Fibroblast of skin of back (primary cell): ENCODE data around the gene MYF6.

Experiments
- DNase-seq: peaks from one replicate; pipeline ENCODE4 v3.0.0-alpha.2; 2013

The MYF6 gene

GRCh38 chr12:80707830-80708258, 410 bp downstream of the MYF6 start:
- DNase-seq, result no peak

- peak; percentile 5 for DNase-seq
Observed at GRCh38 chr12:80708259-80708974, 983 bp downstream of the MYF6 start.

- DNase-seq, result no peak
Observed at GRCh38 chr12:80708975-80709328, 1.5 kb downstream of the MYF6 start.

DNA sequence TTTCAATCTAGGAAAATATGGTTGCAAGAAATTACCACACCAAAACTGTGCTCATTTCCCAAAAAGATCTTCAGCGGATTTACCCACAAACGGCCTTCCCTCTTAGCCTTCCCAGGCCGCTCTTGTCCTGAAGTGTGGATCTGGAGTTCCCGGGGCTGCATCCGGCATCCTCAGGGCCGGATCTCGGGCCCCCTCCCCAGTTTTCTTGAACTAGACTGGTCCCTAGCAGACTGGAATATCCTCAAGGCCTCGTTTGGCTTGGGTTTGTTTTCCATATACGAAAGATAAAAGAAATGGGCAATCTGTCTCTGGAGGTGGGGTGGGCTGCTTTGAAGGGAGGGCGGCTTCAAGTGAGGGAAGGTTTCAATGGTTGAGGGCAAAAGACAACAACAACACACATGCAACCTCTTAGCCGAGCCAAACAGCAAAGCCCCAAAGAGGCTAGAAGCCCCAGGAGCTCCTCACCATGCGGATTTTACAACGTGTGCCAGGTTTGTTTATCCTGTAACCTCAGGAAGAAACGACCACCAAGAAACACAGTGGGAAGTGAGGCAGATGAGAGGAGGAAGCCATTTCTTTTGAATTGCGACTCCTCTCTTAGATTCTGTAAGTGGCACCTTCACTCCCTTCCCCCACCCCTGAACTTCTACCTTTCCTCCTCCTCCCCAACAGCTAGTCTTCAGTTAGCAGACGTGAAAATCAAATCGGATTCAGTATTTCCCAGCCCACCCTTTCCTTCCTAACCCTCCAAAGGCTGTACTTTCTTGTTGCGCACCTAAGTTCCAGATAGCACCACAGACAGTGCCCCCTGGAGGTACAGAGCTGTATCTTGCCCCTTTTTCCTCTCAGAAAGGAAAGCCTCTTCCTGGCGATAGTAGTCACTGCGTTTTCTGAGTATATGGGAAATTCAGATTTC, 2.6 kb downstream of the MYF6 start:
- no peak for DNase-seq

DNA sequence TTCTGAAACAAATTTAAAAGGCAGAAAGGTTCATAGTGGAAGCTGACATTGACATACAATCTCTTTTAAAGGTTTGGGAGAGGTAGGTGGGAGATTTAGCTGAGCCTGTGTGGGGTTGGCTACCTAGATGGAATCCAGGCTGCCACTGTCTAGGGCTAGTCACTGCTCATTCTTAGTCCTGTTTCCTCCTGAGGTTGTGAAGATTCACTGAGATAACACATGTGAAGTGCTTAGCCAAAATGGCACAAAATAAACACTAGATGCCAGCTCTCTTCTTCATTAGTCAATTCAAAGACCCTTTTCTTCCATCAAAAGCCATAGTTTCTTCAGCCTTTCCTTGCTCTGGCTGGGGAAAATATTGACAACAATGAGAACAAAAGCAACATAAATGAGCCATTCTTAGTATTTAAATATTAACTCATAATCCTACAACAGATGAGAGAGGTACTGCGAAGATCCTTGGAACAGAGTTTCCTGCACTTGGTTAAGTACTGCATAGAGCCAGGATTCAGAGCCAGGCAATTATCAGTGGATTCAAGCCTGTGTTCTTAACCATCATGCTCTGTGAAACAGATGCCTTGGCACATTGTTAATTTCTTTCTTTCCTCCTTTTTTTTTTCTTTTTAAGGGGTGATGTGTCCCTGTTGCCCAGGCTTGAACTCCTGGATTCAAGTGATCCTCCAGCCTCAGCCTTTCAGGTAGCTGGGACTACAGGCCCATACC, 3.5 kb downstream of the MYF6 start:
- DNase-seq, result no peak

GRCh38 chr12:80711866-80712265, 4.4 kb downstream of the MYF6 start:
- no peak for DNase-seq

DNA sequence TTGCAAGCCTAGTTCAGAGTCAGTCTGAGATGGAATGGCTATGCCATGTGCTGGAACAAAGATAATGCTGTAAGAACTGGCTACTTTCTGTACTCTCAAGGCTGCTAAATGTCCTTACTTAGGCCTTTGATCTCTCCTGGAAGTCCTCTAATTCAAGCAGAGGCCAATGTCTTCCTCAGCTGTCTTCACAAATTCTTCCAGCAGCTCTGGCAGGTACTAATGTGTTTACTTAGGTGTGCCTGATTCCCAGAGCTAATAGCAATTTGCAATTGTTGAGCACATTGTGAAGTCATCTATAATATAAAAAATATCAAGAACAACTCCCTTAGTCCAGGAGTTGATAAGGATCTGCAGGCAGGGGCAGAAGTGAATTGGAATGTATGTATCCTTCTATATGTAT, 5.4 kb downstream of the MYF6 start:
- DNase-seq, result no peak

DNA sequence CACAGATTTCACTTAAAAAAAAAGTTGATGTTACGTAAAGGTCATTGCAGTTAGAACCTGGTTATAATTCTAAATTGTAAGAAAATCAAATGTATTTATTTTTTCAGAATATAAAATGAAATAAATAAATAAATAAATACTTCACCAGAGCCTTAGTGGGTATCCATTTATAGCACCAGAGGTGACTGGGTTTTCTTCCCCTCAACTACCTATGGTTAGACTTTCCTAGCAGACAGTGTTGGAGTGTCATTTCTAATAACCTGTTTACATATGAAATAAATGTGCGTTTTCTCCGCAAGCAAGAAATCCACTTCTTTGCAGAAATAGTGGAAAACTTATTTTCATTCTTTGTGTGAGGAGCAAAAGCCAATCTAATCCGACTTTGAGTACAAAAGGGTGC, 6.0 kb downstream of the MYF6 start:
- no peak for DNase-seq

DNA sequence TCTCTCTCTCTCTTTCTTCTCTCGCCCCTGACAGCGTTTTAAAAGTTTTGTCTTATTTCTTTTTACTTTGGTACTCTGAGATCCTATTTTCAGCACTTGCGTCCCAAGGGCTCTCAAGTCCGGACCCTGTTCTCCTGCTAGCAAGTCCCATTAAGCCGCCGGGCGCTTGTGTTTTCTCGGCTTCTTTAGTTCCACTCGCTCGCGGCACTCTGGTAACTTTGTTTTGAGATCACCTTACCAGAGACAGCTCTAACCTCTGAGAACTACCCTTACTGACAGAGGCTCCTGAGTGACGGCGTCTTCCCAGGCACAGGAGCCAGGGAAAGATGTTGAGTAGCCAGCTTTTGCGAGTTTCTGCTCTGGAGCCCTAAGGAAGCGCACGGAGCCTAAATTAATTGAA, 6.6 kb downstream of the MYF6 start:
- DNase-seq, result no peak

DNA sequence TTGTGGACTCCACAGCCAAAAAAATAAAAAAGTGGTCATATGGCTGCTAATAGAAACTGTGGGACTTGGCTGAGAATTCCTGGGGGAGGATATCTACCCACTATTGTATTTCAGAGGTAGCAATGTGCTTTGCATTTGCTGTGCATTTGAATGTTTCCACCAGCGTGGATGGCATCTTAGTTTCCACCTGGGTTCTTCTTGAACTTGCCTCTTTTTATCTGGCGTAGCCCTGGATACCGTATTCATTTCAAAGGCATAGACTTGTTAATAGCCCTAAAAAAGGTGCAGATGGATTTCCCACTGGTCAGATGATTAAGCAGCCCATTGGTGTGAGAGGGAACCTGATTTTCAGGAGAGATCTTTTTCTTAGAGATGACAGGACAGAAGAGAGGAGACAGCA, 7.4 kb downstream of the MYF6 start:
- DNase-seq, result no peak

DNA sequence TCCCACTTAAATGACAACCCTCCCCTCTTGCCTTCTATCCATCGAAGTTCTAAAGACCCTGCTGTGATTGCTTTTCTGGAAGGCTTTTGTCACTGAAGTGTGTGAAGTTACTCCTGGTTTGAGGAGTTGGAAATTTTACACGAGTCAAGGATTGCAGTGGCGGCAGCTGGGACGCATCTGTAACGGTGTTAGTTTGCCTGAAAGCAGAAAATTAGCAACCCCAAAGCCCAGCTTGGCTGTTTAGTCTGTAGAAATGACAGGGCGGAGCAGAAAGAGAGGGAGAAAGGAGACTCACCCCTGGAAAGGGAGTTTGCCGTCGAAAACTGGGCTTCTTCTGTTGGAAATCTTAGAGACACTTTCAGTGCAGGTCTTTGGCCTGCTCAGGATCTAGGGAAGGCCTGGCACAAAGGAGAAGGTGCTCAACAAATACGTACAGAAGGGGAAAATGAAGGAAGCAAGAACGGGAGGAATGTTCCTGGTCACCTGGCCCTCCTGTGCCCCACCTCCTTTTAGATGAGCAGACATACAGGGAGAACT, 8.3 kb downstream of the MYF6 start:
- no peak for DNase-seq

- no peak for DNase-seq
Observed at GRCh38 chr12:80716696-80717469, 9.4 kb downstream of the MYF6 start, which contains the start of gene MYF5. TSS of gene MYF5 (plus strand) at chr12:80716912. CDS start at chr12:80717064, 152 bp downstream.

GRCh38 chr12:80717856-80718255, 10.4 kb downstream of the MYF6 start:
- DNase-seq, result no peak

DNA sequence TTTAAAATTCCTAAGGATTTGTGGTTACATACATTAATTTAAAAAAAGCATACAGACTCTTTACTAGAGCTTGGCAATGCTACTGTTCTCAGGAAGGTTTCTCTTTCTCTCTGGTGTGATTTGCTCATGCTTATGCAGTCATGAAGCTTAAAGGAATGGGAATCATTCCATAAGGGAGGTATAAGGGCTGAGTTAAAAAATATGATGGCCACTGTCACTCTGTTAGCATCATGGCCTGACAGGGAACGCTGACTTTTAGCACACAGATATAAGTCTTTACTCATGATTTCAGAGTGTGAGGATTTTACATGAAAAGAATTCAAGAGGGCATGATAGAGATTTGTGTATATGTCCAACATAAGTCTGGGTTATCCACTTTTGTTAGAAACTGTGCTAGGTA, 13.1 kb downstream of the MYF6 start:
- DNase-seq, result no peak

- no peak for DNase-seq
Observed at GRCh38 chr12:80721326-80721725, 13.9 kb downstream of the MYF6 start.

- DNase-seq, result no peak
Observed at GRCh38 chr12:80745851-80746505, 38.5 kb downstream of the MYF6 start.

DNA sequence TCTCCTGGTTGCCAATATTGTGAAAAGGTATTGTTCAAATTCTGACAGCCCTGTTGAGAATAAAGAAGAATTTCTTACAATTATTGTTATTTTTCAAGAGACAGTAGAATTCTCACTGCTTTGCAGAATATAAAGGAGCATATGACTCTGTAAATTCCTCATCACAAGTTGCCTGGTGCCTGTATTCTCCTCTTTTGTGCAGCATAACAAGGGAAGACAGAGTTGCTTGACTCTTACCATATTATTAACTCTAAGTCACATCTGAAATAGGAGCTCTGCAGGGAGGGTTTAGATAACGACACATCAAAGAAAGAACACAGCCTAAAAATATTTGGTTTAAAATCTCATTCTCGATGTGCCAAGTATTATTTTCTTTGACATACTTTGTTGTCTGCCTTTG, 40.4 kb downstream of the MYF6 start:
- DNase-seq, result no peak

DNA sequence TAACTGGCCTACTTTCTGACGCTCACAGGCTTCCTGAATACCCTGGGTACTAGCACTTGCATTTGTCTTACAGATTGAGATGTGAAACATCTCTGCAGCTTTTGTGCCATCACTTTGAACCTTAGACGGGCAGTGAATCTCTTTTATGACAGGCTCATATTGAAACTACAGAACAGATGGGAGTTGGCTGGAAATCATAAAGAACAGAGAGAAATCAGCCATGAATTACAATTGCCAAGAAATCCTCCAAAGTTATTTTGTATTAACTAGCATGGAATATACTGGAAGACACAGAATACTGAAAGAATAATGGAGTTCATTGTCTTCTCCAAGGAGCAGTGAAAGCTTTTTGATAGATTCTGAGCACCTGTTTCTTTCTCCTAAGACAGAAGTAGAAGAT, 42.0 kb downstream of the MYF6 start:
- no peak for DNase-seq

DNA sequence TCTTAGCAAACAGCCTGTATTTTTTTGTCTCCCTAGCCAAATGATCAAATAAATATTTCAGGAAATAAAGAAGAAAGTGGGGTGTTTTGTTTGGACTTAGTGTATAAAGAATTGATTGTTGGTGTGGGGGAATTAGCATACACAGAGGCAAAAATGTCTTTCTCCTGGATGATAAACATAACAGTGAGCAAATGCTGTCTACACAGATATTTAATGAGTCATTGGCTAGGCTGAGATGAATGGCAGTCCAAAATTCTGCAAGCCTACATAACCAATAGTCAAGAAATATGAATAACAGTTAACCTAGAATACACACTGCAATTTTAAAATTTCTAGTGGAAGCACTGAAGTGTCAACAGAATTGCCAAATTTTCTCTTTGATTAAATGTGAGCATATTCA, 45.0 kb downstream of the MYF6 start:
- peak; percentile 17 for DNase-seq

- no peak for DNase-seq
Observed at GRCh38 chr12:80754274-80754673, 46.8 kb downstream of the MYF6 start.

GRCh38 chr12:80756875-80757274, 49.4 kb downstream of the MYF6 start:
- peak; percentile 31 for DNase-seq
